Measurements from ENCODE around the gene CTTNBP2. TPM values are rescaled to one million over a fixed set of nuclear protein-coding genes. Genes with fewer than 3 reads are reported as not detected.

Gene CTTNBP2
- total RNA-seq, 1 donor from 2014 or later = 6.6 TPM

- no peaks in the 10 kb centered on the region for H3K9me3 ChIP-seq
- TF ChIP-seq, protein P1, sequence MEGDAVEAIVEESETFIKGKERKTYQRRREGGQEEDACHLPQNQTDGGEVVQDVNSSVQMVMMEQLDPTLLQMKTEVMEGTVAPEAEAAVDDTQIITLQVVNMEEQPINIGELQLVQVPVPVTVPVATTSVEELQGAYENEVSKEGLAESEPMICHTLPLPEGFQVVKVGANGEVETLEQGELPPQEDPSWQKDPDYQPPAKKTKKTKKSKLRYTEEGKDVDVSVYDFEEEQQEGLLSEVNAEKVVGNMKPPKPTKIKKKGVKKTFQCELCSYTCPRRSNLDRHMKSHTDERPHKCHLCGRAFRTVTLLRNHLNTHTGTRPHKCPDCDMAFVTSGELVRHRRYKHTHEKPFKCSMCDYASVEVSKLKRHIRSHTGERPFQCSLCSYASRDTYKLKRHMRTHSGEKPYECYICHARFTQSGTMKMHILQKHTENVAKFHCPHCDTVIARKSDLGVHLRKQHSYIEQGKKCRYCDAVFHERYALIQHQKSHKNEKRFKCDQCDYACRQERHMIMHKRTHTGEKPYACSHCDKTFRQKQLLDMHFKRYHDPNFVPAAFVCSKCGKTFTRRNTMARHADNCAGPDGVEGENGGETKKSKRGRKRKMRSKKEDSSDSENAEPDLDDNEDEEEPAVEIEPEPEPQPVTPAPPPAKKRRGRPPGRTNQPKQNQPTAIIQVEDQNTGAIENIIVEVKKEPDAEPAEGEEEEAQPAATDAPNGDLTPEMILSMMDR (IDR thresholded peaks at IDR 0.05) = no peak
- DNase-seq = no peak
- no peaks in the 10 kb centered on the region for H3K4me1 ChIP-seq
- H3K27ac ChIP-seq = no peak overlapping the region
- H3K27me3 ChIP-seq (ENCODE audit: low read depth) = no peaks in the 10 kb centered on the region
- peak in 1 of 2 donors; percentile 35 for ATAC-seq
- intact Hi-C loops (cut with DNase I) = no loop called here
- no peaks in the 10 kb centered on the region for H3K36me3 ChIP-seq
- no peak overlapping the region for H3K4me3 ChIP-seq
Observed at GRCh38 chr7:117666031-117666430, 207.2 kb downstream of the CTTNBP2 start.

- no peaks in the 10 kb centered on the region for H3K4me1 ChIP-seq
- no peak overlapping the region for H3K27ac ChIP-seq
- no peaks in the 10 kb centered on the region for H3K36me3 ChIP-seq
- no peaks in the 10 kb centered on the region for H3K9me3 ChIP-seq
- no peaks in the 10 kb centered on the region for H3K27me3 ChIP-seq (ENCODE audit: low read depth)
- no peak overlapping the region for H3K4me3 ChIP-seq
- TF ChIP-seq, protein P1 (IDR thresholded peaks at IDR 0.05) = no peak
- ATAC-seq (peak in 1 of 2 donors; percentile 50), DNase-seq (no peak)
- intact Hi-C loops (cut with DNase I) = no loop called here
Observed at GRCh38 chr7:117665368-117665767, 207.9 kb downstream of the CTTNBP2 start.

GRCh38 chr7:117664047-117664446 is 209.2 kb downstream of the CTTNBP2 start:
- no peak overlapping the region for H3K27ac ChIP-seq
- TF ChIP-seq, protein P1 (IDR thresholded peaks at IDR 0.05) = no peak
- no peaks in the 10 kb centered on the region for H3K9me3 ChIP-seq
- no peaks in the 10 kb centered on the region for H3K36me3 ChIP-seq
- ATAC-seq = no peak
- DNase-seq = no peak
- no peaks in the 10 kb centered on the region for H3K4me1 ChIP-seq
- no peak overlapping the region for H3K4me3 ChIP-seq
- H3K27me3 ChIP-seq (ENCODE audit: low read depth) = no peaks in the 10 kb centered on the region
- intact Hi-C loops (cut with DNase I) = no loop called here

DNA sequence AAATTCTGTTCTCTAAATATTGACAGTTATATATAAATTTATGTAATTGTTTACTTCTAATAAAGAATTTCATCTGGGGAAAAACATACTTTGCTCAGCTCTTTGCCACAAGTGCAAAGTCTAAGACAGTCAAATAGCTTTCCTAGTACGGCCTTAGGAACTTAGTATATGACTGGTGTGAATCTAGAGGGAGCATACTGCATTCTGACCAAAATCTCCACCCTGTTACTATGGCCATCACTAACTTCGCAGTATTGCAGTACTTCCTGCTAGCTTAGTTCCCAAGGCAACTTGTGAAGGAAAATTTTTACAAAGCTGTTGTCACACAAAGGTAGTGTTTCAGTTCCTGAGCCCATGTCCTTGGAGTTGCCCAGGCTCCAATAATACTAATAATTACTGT is 211.9 kb downstream of the CTTNBP2 start:
- no peak overlapping the region for H3K27ac ChIP-seq
- no peaks in the 10 kb centered on the region for H3K36me3 ChIP-seq
- intact Hi-C loops (cut with DNase I) = no loop called here
- no peaks in the 10 kb centered on the region for H3K4me1 ChIP-seq
- TF ChIP-seq, protein P1 (IDR thresholded peaks at IDR 0.05) = no peak
- ATAC-seq (no peak), DNase-seq (no peak)
- no peaks in the 10 kb centered on the region for H3K9me3 ChIP-seq
- H3K27me3 ChIP-seq (ENCODE audit: low read depth) = no peaks in the 10 kb centered on the region
- no peak overlapping the region for H3K4me3 ChIP-seq
